GM12878 (cell line): Measurements from ENCODE around the gene STAB2. TPM values are rescaled to one million over a fixed set of nuclear protein-coding genes. Genes with fewer than 3 reads are reported as not detected.

Experiments used
- ATAC-seq: fragments of 200-7000 bp; cut with Tn5 transposase; 3 replicates; pipeline ENCODE4 v1.9.1; 2020; ENCODE audit warnings: mild to moderate bottlenecking, moderate library complexity
- BruUV-seq: library from RNA; stranded (reverse); fragments of 400-500 nt; replicated peaks from 2 replicates; lab custom pipeline; 2021; lab: Mats Ljungman, UMichigan
- CTCF ChIA-PET: fragments of 300-600 bp; sonication (Branson Sonifier 250); formaldehyde crosslinking; extraction: SDS; loops from one replicate; lab custom pipeline; 2021; ENCODE audit warnings: inconsistent platforms; lab: Yijun Ruan, JAX
- POLR2A ChIA-PET: fragments of 350-600 bp; formaldehyde crosslinking; extraction: SDS; loops from one replicate; lab custom pipeline; 2021; ENCODE audit warnings: inconsistent platforms; lab: Charles Lee
- RAD21 ChIA-PET: fragments of 300-600 bp; sonication (Branson Sonifier 250); formaldehyde crosslinking; loops from one replicate; lab custom pipeline; 2023; ENCODE audit warnings: antibody characterized with exemption; ENCODE audit not compliant: unreplicated experiment; lab: Charles Lee
- SMC1A ChIA-PET: fragments of 300-600 bp; sonication (Branson Sonifier 250); formaldehyde crosslinking; loops from one replicate; lab custom pipeline; 2023; ENCODE audit not compliant: unreplicated experiment, uncharacterized antibody; lab: Charles Lee
- DNase-seq: peaks from one replicate; pipeline ENCODE4 v3.0.0-alpha.2; 2011; ENCODE audit warnings: low read depth, low spot score
- FAIRE-seq: peaks from 3 replicates; lab custom pipeline; 2011; peaks lifted over from hg19 to GRCh38; lab: Jason Lieb, UNC
- H2AFZ ChIP-seq: 2 replicates; pipeline ENCODE4 v1.6.0; 2011; ENCODE audit warnings: low read depth, low read length, control low read depth; ENCODE audit not compliant: control insufficient read depth
- H3K27ac ChIP-seq: 2 replicates; pipeline ENCODE4 v1.5.1; 2011; ENCODE audit warnings: control low read depth; ENCODE audit not compliant: control insufficient read depth, insufficient read depth
- H3K27me3 ChIP-seq, 2 experiments: replicated peaks in 1 of 2; 2 replicates each; pipeline versions ENCODE4 v1.6.0 to v1.6.1; 2011; ENCODE audit warnings: low read length in 1 of 2; ENCODE audit not compliant: control insufficient read depth in 2 of 2, insufficient read depth in 2 of 2
- H3K36me3 ChIP-seq, 2 experiments: 2 replicates each; pipeline ENCODE4 v1.5.1; 2011; ENCODE audit warnings: low read length in 1 of 2; ENCODE audit not compliant: control insufficient read depth in 2 of 2, insufficient read depth in 2 of 2
- H3K4me1 ChIP-seq: 2 replicates; pipeline ENCODE4 v1.6.1; 2011; ENCODE audit warnings: mild to moderate bottlenecking, low read length, moderate library complexity, mixed read lengths; ENCODE audit not compliant: control insufficient read depth, insufficient read depth
- H3K4me2 ChIP-seq: 2 replicates; pipeline ENCODE4 v1.6.0; 2011; ENCODE audit warnings: control low read depth; ENCODE audit not compliant: control insufficient read depth, insufficient read depth
- H3K4me3 ChIP-seq: fragments of 200-600 bp; sonication (generic); 2 replicates; pipeline ENCODE4 v1.5.1; 2016
- H3K79me2 ChIP-seq: 2 replicates; pipeline ENCODE4 v1.6.0; 2011; ENCODE audit warnings: low read length; ENCODE audit not compliant: control insufficient read depth, insufficient read depth
- H3K9ac ChIP-seq: 2 replicates; pipeline ENCODE4 v1.8.0; 2011; ENCODE audit warnings: low read length, control low read depth, mixed read lengths; ENCODE audit not compliant: control insufficient read depth, insufficient read depth
- H3K9me3 ChIP-seq: replicated peaks from 3 replicates; pipeline ENCODE4 v1.5.1; 2011; ENCODE audit warnings: mild to moderate bottlenecking, low read length; ENCODE audit not compliant: control insufficient read depth, insufficient read depth
- H4K20me1 ChIP-seq: 2 replicates; pipeline ENCODE4 v1.6.0; 2011; ENCODE audit not compliant: control insufficient read depth, insufficient read depth
- BHLHE40 ChIP-seq, 2 experiments: fragments of 450-650 bp in 1 of 2; IDR thresholded peaks; 2 replicates each; pipeline ENCODE4 v1.6.1; 2011 to 2017; ENCODE audit warnings: low read depth in 2 of 2, borderline replicate concordance in 1 of 2, improper control_type of control experiment in 1 of 2, low read length in 1 of 2, mild to moderate bottlenecking in 1 of 2
- CHD1 ChIP-seq: IDR thresholded peaks from 2 replicates; pipeline ENCODE4 v1.6.1; 2012; ENCODE audit warnings: low read depth, low read length, improper control_type of control experiment
- GABPA ChIP-seq: IDR thresholded peaks from 2 replicates; pipeline ENCODE4 v1.6.1; 2014; ENCODE audit warnings: antibody characterized with exemption, low read depth, mild to moderate bottlenecking, inconsistent platforms
- IKZF2 ChIP-seq, 2 experiments: fragments of 450-650 bp; IDR thresholded peaks; 2 replicates each; pipeline ENCODE4 v1.6.1; 2017; ENCODE audit warnings: mild to moderate bottlenecking in 2 of 2, moderate library complexity in 2 of 2
- IRF4 ChIP-seq: IDR thresholded peaks from 2 replicates; pipeline ENCODE4 v1.6.1; 2011; ENCODE audit warnings: low read depth, low read length
- JUND ChIP-seq: IDR thresholded peaks from 2 replicates; pipeline ENCODE4 v1.6.1; 2012; ENCODE audit warnings: low read depth, mild to moderate bottlenecking, low read length, improper control_type of control experiment, moderate library complexity
- MTA3 ChIP-seq: IDR thresholded peaks from 2 replicates; pipeline ENCODE4 v1.6.1; 2012; ENCODE audit warnings: low read length, inconsistent platforms, borderline replicate concordance
- NFXL1 ChIP-seq: fragments of 450-650 bp; IDR thresholded peaks from 2 replicates; pipeline ENCODE4 v1.6.1; 2017; ENCODE audit warnings: antibody characterized with exemption, mild to moderate bottlenecking, borderline replicate concordance
- POLR2AphosphoS5 ChIP-seq: IDR thresholded peaks from 2 replicates; pipeline ENCODE4 v1.6.1; 2011; ENCODE audit warnings: mild to moderate bottlenecking, low read length, inconsistent platforms
- SPI1 ChIP-seq: IDR thresholded peaks from 2 replicates; pipeline ENCODE4 v1.6.1; 2011; ENCODE audit warnings: low read depth, mild to moderate bottlenecking, low read length, moderate library complexity, borderline replicate concordance; ENCODE audit not compliant: insufficient read depth
- SREBF1 ChIP-seq: IDR thresholded peaks from 2 replicates; pipeline ENCODE4 v1.6.1; 2012; ENCODE audit warnings: mild to moderate bottlenecking, low read length
- ZNF274 ChIP-seq: IDR thresholded peaks from one replicate; pipeline ENCODE4 v1.8.0; 2011; ENCODE audit not compliant: insufficient read length, insufficient read depth
- WGBS: methylation state at CpG from one replicate; pipeline ENCODE4 v1.1.6; 2016; ENCODE audit warnings: low lambda C conversion rate; ENCODE audit not compliant: insufficient replicate concordance, insufficient coverage; ENCODE audit errors: missing lambda C conversion rate; 5-methylcytosine and 5-hydroxymethylcytosine counted together
- in situ Hi-C: fragments of 300-500 bp; cut with MboI; formaldehyde crosslinking; loops from 9 replicates; pipeline ENCODE4 v1.14.3; 2018; ENCODE audit warnings: mixed read lengths
- intact Hi-C: fragments of 100-400 bp; cut with micrococcal nuclease; formaldehyde crosslinking; loops from one replicate; pipeline ENCODE4 v1.14.2; 2022; ENCODE audit not compliant: unreplicated experiment
- polyA plus RNA-seq, 11 experiments: library from polyadenylated mRNA; depleted of rRNA in 4 of 11; unstranded in 6 of 11; stranded (reverse) in 5 of 11; fragments of >200 nt; fragmentation: Nextera tagmentation in 4 of 11; fragmentation: Illumina TruSeq in 1 of 11; extraction: Ambion mirVana in 4 of 11; extraction: Trizol in 1 of 11; gene quantifications; 1 replicate in 1 of 11; 2 replicates in 10 of 11; pipeline versions ENCODE4 v1.2.1 to v1.2.3, GENCODE V29; 2011 to 2016; ENCODE audit warnings: inconsistent platforms in 2 of 11, missing spikeins in 2 of 11, low read depth in 1 of 11
- total RNA-seq, 4 experiments: library from RNA; depleted of rRNA in 3 of 4; stranded (reverse); fragments of >200 nt in 3 of 4; fragmentation: Illumina TruSeq in 1 of 4; extraction: Trizol in 1 of 4; gene quantifications; 2 replicates each; pipeline versions ENCODE4 v1.2.1 to v1.2.3, GENCODE V29; 2013 to 2021
- TF ChIP-seq, protein P1 (sequence below): IDR thresholded peaks from 2 replicates; pipeline ENCODE4 v1.6.1; 2012; ENCODE audit warnings: low read depth, low read length, improper control_type of control experiment
- TF ChIP-seq, protein P2 (sequence below): IDR thresholded peaks from 2 replicates; pipeline ENCODE4 v1.6.1; 2011; ENCODE audit warnings: mild to moderate bottlenecking, low read depth, low read length, moderate library complexity; ENCODE audit not compliant: insufficient replicate concordance

STAB2 gene
- total and polyA plus RNA-seq, 10 of the 15 experiments (the other 5 are each of a cell fraction or from before 2014, with no cell fraction given): 0.37 TPM; not detected in 9

DNA sequence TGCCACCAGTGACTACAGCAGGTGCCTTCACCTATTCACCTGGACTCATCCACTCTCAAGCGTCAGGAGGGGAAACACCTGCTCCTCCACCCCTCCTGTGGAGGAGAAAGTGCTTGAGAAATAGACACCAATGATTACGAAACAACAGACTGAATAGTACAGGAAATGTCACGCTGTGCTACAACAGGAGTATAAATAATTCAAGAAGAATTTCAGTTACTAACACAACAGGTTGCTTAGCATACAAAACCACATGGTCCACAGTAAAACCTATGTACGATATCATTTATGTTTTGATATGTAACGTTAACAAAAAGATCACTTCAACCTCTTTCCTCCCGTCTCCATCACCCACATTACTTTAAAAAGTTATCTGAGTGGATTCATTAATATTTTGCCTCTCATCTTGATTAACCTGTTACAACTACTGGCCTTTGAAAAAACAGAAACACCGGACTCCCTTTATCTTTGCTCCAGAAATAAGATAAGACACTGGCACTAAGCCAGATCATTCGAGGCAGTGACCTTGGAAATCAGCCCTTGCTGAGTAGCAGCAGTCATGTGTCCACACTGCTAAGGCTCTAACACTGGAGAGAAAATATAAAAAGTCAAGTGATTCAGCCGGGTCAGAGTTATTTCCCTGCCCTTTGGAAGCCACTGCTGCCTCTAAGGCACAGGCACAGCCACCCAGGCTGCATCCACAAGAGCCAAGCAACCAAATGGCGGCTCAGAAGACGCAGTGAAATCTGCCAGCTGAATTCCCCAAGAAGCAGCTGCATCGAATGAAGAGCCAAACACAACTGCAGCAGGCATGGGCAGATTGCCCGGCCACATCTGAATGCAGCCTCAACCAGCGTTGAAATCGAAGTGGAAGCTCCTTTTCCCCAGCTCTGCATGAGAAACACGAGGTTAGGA, 213.0 kb downstream of the STAB2 start:
- in situ Hi-C loops: no loop called here

More for the DNA sequence above, 213.0 kb downstream of the STAB2 start:
- H3K9ac ChIP-seq: no peak overlapping the region
- ATAC-seq (no peak), DNase-seq (no peak), FAIRE-seq (no peak)
- peaks cover 3 to 5% of the 10 kb centered on the region in 2 experiments; a peak in 2 of 4 replicates for H3K36me3 ChIP-seq
- H3K9me3 ChIP-seq: no peaks in the 10 kb centered on the region
- ChIA-PET RAD21 (no interaction called here), POLR2A (no interaction called here), CTCF (no interaction called here), SMC1A (interaction anchor here (1.4 kb wide), 1 partner anchor 30 kb away, joined by 4 read pairs; no protein-coding TSS in a partner anchor)
- no TSS peak for BruUV-seq
- TF ChIP-seq, protein P1, sequence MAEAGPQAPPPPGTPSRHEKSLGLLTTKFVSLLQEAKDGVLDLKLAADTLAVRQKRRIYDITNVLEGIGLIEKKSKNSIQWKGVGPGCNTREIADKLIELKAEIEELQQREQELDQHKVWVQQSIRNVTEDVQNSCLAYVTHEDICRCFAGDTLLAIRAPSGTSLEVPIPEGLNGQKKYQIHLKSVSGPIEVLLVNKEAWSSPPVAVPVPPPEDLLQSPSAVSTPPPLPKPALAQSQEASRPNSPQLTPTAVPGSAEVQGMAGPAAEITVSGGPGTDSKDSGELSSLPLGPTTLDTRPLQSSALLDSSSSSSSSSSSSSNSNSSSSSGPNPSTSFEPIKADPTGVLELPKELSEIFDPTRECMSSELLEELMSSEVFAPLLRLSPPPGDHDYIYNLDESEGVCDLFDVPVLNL: no peak
- TF ChIP-seq CHD1: no peak
- no peak for TF ChIP-seq JUND
- TF ChIP-seq SREBF1: no peak
- TF ChIP-seq, protein P2, sequence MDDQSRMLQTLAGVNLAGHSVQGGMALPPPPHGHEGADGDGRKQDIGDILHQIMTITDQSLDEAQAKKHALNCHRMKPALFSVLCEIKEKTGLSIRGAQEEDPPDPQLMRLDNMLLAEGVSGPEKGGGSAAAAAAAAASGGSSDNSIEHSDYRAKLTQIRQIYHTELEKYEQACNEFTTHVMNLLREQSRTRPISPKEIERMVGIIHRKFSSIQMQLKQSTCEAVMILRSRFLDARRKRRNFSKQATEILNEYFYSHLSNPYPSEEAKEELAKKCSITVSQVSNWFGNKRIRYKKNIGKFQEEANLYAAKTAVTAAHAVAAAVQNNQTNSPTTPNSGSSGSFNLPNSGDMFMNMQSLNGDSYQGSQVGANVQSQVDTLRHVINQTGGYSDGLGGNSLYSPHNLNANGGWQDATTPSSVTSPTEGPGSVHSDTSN: no peak
- TF ChIP-seq POLR2AphosphoS5: no peak
- no peak for TF ChIP-seq IKZF2 (IDR thresholded peaks at IDR 0.05)
- TF ChIP-seq BHLHE40 (IDR thresholded peaks at IDR 0.05; ENCODE audit: borderline replicate concordance in 1 of 2, low read depth in 2 of 2, low read length in 1 of 2): no peak
- TF ChIP-seq MTA3: no peak
- no peak for TF ChIP-seq GABPA
- TF ChIP-seq NFXL1: no peak
- TF ChIP-seq IRF4: no peak
- TF ChIP-seq ZNF274: no peak
- TF ChIP-seq SPI1: no peak
- H3K27ac ChIP-seq: no peak overlapping the region
- WGBS: 78% methylated on average over 16 of the region's 16 CpGs
- no peak overlapping the region for H3K4me2 ChIP-seq
- no peak overlapping the region for H3K4me3 ChIP-seq
- H2AFZ ChIP-seq: no peak overlapping the region
- H3K4me1 ChIP-seq: no peaks in the 10 kb centered on the region
- H3K27me3 ChIP-seq: no peaks in the 10 kb centered on the region
- no peaks in the 10 kb centered on the region for H4K20me1 ChIP-seq
- no peaks in the 10 kb centered on the region for H3K79me2 ChIP-seq
- intact Hi-C loops: no loop called here
